ENCODE measurements around the gene STARD5. TPM values are rescaled to one million over a fixed set of nuclear protein-coding genes. Genes with fewer than 3 reads are reported as not detected.

STARD5 gene
- total RNA-seq, 1 donor from 2014 or later, result 5.5 TPM

DNA sequence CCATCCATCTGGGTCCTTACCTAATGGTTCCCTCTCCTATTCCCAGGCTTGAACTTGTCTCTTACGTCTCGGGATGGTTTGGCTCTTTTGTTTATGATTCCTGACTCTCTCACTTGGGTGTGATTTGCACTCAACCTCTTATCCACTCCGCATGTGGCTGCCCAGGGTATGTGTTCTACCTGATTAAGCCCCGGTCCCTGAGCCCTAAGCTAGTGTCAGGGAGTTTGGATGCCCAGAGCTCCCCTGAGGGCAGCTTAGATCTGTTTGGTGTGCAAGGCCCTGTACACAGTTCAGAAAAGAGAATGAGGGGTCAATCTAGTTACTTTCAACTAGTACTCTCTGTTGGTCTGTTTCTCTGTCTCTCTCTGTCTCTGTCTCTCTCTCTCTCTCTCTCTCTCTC is 15.9 kb upstream of the STARD5 start:
- Histone ChIP-seq H3K79me2 (ENCODE audit: insufficient read depth, low read length) (no peaks in the 10 kb centered on the region), H3K4me2 (ENCODE audit: low read length) (no peak overlapping the region), H3K4me1 (ENCODE audit: insufficient read depth, low read length) (peaks cover 9% of the 10 kb centered on the region), H3K4me3 (ENCODE audit: insufficient read depth, low read depth, low read length) (no peak overlapping the region), H3K27ac (ENCODE audit: low read depth, low read length) (no peak overlapping the region), H3K36me3 (ENCODE audit: insufficient read depth, low read length) (no peaks in the 10 kb centered on the region), H3K9me3 (ENCODE audit: insufficient read depth, low read depth, low read length) (no peaks in the 10 kb centered on the region), H2AFZ (ENCODE audit: low read depth, low read length) (no peak overlapping the region), H3K27me3 (ENCODE audit: insufficient read depth, low read length) (peaks cover 9% of the 10 kb centered on the region), H3K9ac (ENCODE audit: low read length) (no peak overlapping the region), H4K20me1 (ENCODE audit: insufficient read depth, low read length) (no peaks in the 10 kb centered on the region)
- DNase-seq (ENCODE audit: low read depth), result no peak
- H3K9me3 Mint-ChIP-seq (ENCODE audit: unreplicated experiment), result no peaks in the 10 kb centered on the region
- H3K27me3 Mint-ChIP-seq (ENCODE audit: low read depth, unreplicated experiment), result peaks cover 6% of the 10 kb centered on the region
- H3K4me1 Mint-ChIP-seq (ENCODE audit: low read depth, unreplicated experiment), result peaks cover 10% of the 10 kb centered on the region
- TF ChIP-seq EZH2 (IDR thresholded peaks at IDR 0.05; ENCODE audit: insufficient read depth, low read length) (no peak), CTCF (IDR thresholded peaks at IDR 0.05; ENCODE audit: insufficient read depth, low read depth, low read length) (no peak)
- H3K36me3 Mint-ChIP-seq (ENCODE audit: low read depth, unreplicated experiment), result no peaks in the 10 kb centered on the region
- H3K4me3 Mint-ChIP-seq (ENCODE audit: unreplicated experiment), result no peak overlapping the region
- FAIRE-seq, result no peak
- no peak overlapping the region for H3K27ac Mint-ChIP-seq (ENCODE audit: unreplicated experiment)

GRCh38 chr15:81339321-81339720 is 15.4 kb upstream of the STARD5 start:
- H3K4me2 ChIP-seq (ENCODE audit: low read length), result no peak overlapping the region
- no peaks in the 10 kb centered on the region for H3K36me3 ChIP-seq (ENCODE audit: insufficient read depth, low read length)
- no peaks in the 10 kb centered on the region for H3K79me2 ChIP-seq (ENCODE audit: insufficient read depth, low read length)
- H3K9me3 ChIP-seq (ENCODE audit: insufficient read depth, low read depth, low read length), result no peaks in the 10 kb centered on the region
- Mint-ChIP-seq H3K27me3 (ENCODE audit: low read depth, unreplicated experiment) (peaks cover 6% of the 10 kb centered on the region), H3K4me1 (ENCODE audit: low read depth, unreplicated experiment) (peaks cover 10% of the 10 kb centered on the region), H3K9me3 (ENCODE audit: unreplicated experiment) (no peaks in the 10 kb centered on the region), H3K27ac (ENCODE audit: unreplicated experiment) (no peak overlapping the region), H3K4me3 (ENCODE audit: unreplicated experiment) (no peak overlapping the region), H3K36me3 (ENCODE audit: low read depth, unreplicated experiment) (no peaks in the 10 kb centered on the region)
- H3K27me3 ChIP-seq (ENCODE audit: insufficient read depth, low read length), result peaks cover 9% of the 10 kb centered on the region
- no peak overlapping the region for H2AFZ ChIP-seq (ENCODE audit: low read depth, low read length)
- H3K4me3 ChIP-seq (ENCODE audit: insufficient read depth, low read depth, low read length), result no peak overlapping the region
- DNase-seq (ENCODE audit: low read depth) (no peak), FAIRE-seq (no peak)
- TF ChIP-seq CTCF (IDR thresholded peaks at IDR 0.05; ENCODE audit: insufficient read depth, low read depth, low read length), result no peak
- TF ChIP-seq EZH2 (IDR thresholded peaks at IDR 0.05; ENCODE audit: insufficient read depth, low read length), result no peak
- no peak overlapping the region for H3K27ac ChIP-seq (ENCODE audit: low read depth, low read length)
- H3K9ac ChIP-seq (ENCODE audit: low read length), result no peak overlapping the region
- H3K4me1 ChIP-seq (ENCODE audit: insufficient read depth, low read length), result peaks cover 9% of the 10 kb centered on the region
- no peaks in the 10 kb centered on the region for H4K20me1 ChIP-seq (ENCODE audit: insufficient read depth, low read length)

GRCh38 chr15:81338170-81339007 is 14.4 kb upstream of the STARD5 start:
- Histone ChIP-seq H3K4me2 (ENCODE audit: low read length) (peak overlapping the region; percentile 24), H3K9me3 (ENCODE audit: insufficient read depth, low read depth, low read length) (no peaks in the 10 kb centered on the region), H3K27me3 (ENCODE audit: insufficient read depth, low read length) (peaks cover 8% of the 10 kb centered on the region), H3K9ac (ENCODE audit: low read length) (no peak overlapping the region), H3K4me1 (ENCODE audit: insufficient read depth, low read length) (peaks cover 9% of the 10 kb centered on the region), H3K27ac (ENCODE audit: low read depth, low read length) (no peak overlapping the region), H2AFZ (ENCODE audit: low read depth, low read length) (no peak overlapping the region), H4K20me1 (ENCODE audit: insufficient read depth, low read length) (no peaks in the 10 kb centered on the region), H3K79me2 (ENCODE audit: insufficient read depth, low read length) (no peaks in the 10 kb centered on the region), H3K4me3 (ENCODE audit: insufficient read depth, low read depth, low read length) (no peak overlapping the region), H3K36me3 (ENCODE audit: insufficient read depth, low read length) (no peaks in the 10 kb centered on the region)
- H3K9me3 Mint-ChIP-seq (ENCODE audit: unreplicated experiment), result no peaks in the 10 kb centered on the region
- peak; percentile 96 for DNase-seq (ENCODE audit: low read depth)
- no peaks in the 10 kb centered on the region for H3K36me3 Mint-ChIP-seq (ENCODE audit: low read depth, unreplicated experiment)
- H3K27ac Mint-ChIP-seq (ENCODE audit: unreplicated experiment), result no peak overlapping the region
- H3K4me1 Mint-ChIP-seq (ENCODE audit: low read depth, unreplicated experiment), result peaks cover 10% of the 10 kb centered on the region
- no peak overlapping the region for H3K4me3 Mint-ChIP-seq (ENCODE audit: unreplicated experiment)
- peak; percentile 85 for FAIRE-seq
- TF ChIP-seq EZH2 (IDR thresholded peaks at IDR 0.05; ENCODE audit: insufficient read depth, low read length), result no peak
- TF ChIP-seq CTCF (IDR thresholded peaks at IDR 0.05; ENCODE audit: insufficient read depth, low read depth, low read length), result no peak
- peaks cover 2% of the 10 kb centered on the region for H3K27me3 Mint-ChIP-seq (ENCODE audit: low read depth, unreplicated experiment)

Measured in astrocyte (in vitro differentiated cells and primary cell).